Hepatic stellate cell (primary cell): ENCODE results near the gene JOSD1.
A peak's percentile ranks its signal among the peaks of the same experiment; 100 is the strongest.

Experiments
- DNase-seq: peaks from one replicate; pipeline ENCODE4 v3.0.0; 2011; ENCODE audit warnings: low spot score

Gene JOSD1

GRCh38 chr22:38733329-38733723 lies 32.6 kb upstream of the JOSD1 start:
- peak; percentile 61 for DNase-seq

GRCh38 chr22:38732251-38732815 lies 31.6 kb upstream of the JOSD1 start:
- no peak for DNase-seq

DNA sequence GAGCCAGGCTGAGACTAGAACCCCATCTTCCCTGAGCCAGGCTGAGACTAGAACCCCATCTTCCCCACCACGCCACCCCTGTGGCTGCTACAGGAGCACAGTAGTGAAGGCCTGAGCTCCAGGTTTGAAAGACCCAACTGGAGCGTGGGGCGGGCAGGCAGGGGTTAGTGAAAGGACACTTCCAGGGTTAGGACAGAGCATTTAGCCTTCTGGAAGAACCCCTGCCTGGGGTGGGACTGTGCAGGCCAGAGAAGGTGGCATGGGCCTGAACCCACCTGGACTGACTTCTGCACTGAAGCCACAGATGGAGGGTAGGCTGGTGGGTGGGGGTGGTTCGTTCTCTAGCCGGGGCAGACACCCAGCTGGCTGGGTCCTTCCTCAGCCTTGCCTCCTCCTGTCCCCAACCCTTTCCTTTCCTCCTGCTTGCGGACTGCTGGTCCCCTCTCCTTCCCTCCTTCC lies 31.0 kb upstream of the JOSD1 start:
- DNase-seq: no peak

GRCh38 chr22:38730411-38730871 lies 29.7 kb upstream of the JOSD1 start:
- DNase-seq: no peak

DNA sequence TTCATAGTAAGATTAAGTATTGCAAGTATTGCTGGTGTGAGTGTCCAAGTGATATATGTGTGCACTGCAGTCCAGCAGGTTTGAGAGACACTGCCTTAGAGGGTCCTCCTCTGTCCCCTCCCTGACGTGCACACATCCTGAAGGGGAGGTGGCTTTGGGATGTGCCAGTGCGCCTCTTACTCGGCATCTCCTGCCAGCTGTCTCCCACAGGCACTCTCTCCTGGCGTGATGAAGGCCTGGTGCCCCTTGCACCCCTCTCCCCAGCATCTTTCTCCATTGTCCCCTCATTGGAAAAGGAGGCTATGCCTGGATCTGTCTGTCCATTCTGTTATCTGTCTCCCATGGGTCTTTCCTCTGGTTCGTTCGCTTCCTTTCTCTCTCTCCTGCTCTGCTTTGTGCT lies 29.2 kb upstream of the JOSD1 start:
- DNase-seq: no peak

DNA sequence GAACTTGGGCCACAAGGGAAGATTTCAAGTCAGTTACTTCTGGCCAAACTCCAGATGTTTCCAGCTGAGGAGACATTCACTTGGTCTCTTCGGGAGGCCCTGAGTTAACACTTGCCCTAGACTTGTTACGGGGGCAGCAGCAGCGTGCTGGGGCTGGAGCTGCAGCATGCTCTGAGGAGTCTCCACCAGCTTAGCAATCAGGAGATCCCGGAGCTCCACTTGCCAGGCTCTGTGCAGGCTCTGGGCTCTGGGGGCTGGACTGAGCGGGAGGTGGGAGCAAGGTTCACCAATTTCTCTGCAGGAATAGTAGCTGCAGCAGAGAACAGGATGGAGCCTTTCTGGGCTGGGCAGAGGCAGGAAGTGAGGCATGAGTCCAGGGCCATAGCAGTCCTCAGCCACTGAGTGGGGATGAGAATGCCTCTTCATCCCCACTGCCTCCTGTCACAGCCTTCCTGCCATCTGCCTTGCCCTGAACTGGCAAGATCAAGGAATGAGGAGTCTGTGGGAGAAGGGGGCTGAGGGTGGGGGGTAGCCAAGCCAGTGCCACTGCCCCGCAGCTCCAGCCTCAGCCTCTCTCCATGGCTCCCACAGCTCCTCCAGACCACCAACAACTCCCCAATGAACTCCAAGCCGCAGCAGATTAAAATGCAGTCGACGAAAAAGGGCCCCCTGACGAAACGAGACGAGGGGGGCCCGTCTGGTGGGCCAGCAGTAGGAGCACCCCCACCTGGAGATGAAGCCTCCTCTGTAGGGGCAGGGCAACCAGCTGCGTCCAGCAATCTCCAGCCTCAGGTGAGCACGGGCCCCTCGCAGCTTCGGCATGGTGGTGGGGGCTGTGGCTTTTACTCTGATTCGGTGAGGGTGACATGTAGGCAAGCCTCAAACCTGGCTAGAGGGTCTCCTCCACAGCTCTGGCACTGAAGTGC lies 28.4 kb upstream of the JOSD1 start:
- DNase-seq: no peak

DNA sequence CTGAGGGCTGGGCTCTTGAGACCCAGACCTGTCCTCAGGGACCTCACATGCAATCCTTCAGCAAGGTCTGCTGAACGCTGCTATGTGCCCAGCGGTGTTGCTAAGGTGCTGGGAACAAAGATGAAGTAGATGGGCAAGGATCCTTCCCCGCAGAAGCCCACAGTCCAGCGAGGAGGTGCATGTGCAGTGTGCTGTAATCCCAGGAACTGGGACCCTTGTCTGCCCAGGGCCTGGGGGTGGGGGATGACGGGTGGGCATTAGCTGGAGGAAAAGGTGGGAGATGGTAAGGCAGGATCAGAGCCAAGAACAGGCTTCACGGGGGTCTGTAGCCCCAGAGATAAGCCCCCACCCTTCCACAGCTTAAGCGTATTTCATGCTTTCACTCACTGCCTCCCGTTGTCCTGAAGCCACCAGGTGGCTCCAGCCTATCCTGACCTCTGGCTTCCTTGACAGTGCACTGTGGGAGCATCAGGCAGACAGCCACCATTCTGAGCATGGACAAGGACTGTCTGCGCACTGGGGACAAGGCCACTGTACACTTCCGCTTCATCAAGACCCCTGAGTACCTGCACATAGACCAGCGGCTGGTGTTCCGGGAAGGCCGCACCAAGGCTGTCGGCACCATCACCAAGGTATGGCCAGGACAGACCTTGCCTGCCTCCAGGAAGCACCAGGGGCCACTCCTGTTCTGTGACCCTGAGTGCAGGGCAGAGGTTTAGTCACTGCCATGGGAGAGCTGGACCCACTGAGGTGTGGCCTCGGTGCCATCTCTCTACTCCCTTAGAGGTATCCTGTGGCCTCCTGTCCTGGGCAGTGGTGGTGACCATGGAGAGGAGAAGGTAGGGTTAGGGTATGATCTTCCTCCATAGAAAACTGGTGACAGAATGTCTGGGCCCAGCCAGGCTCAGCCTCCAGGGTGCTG lies 27.0 kb upstream of the JOSD1 start:
- DNase-seq: no peak

DNA sequence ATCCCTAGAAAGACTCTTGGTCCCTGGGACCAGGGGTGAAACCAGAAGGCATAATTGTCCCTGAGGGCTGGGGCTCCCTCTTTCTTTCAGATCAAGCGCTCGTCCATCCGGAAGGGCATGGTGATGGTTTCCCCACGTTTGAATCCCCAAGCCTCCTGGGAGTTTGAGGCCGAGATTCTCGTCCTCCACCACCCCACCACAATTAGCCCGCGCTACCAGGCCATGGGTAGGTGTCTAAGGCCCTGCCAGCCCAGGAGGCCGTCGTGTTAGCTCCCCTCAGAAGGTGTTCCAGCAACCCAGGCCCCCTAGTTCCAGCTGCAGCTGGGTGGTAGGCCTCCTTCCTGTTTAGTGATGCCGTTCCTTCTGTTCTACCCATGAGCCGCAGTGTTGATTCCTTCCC lies 26.4 kb upstream of the JOSD1 start:
- no peak for DNase-seq

GRCh38 chr22:38725900-38726655 lies 25.3 kb upstream of the JOSD1 start:
- no peak for DNase-seq

- DNase-seq: peak; percentile 47
Observed at GRCh38 chr22:38724926-38725571, 24.3 kb upstream of the JOSD1 start.

GRCh38 chr22:38724176-38724575 lies 23.4 kb upstream of the JOSD1 start:
- no peak for DNase-seq

- DNase-seq: no peak
Observed at GRCh38 chr22:38721551-38721950, 20.8 kb upstream of the JOSD1 start.

- no peak for DNase-seq
Observed at GRCh38 chr22:38720350-38720749, 19.6 kb upstream of the JOSD1 start.

DNA sequence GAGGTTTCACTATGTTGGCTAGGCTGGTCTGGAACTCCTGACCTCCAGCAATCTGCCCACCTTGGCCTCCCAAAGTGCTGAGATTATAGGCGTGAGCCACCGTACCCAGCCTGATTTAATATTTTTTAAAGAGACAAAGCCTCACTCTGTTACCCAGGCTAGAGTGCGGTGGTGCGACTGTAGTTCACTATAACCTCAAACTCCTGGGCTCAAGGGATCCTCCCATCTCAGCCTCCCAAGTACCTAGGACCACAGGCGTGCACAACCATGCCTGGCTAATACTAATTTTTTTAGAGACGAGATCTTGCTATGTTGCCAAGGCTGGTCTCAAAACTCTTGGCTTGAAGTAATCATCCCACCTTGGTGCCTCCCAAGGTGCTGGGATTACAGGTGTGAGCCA lies 18.5 kb upstream of the JOSD1 start:
- DNase-seq: no peak

DNA sequence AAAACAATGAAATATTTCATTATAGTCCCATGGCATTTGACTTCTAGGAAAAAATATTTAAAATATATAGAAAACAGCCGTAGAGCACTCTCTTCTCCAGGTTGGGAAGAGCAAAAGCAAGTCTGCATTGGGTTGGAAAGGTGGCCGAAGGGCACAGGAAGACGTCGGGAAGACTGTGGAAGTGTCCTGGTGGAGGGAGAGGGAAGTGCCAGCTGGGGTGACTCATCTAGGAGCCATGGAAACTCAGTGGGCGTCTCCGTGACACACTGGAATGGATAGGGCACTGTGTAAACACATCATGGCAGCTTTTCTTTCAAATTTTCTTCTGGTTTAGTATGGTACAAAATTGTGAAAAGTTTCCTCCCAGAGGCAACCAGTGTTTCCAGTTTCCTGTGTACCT lies 17.7 kb upstream of the JOSD1 start:
- DNase-seq: peak; percentile 91

GRCh38 chr22:38717244-38717643 lies 16.5 kb upstream of the JOSD1 start:
- no peak for DNase-seq

DNA sequence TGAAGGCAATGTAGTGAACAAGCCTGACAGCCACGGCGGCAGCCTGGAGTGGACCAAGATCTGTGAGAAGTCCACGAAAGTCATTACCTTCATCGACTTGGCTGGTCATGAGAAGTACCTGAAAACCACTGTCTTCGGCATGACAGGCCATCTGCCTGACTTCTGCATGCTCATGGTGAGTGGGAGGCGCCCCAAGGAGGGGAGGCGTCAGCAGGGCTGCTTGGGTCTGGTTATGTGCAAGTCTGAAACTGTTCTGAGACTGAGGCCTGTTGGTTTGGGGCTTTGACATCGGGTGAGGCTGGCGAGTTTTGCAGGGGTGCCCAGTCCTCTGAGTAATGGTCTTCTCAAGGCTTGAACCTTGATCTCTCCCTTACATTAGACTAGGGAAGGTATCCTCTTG lies 16.1 kb upstream of the JOSD1 start:
- no peak for DNase-seq

GRCh38 chr22:38716271-38716670 lies 15.5 kb upstream of the JOSD1 start:
- DNase-seq: no peak

DNA sequence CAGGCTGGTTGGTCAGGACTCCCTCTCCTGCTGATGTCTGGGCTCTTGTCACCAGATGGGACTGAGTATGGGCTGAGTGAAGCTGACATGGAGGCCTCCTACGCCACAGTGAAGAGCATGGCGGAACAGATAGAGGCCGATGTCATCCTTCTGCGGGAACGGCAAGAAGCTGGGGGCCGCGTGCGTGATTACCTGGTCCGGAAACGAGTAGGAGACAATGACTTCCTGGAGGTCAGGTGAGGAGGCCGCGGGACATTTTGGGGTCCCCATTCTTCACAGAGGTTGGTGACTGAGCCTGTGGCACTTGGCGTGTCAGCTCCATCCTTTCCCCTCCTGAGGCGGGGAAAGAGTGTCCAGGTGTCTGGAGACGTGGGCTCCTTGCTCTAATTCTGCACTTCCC lies 15.1 kb upstream of the JOSD1 start:
- DNase-seq: no peak

DNA sequence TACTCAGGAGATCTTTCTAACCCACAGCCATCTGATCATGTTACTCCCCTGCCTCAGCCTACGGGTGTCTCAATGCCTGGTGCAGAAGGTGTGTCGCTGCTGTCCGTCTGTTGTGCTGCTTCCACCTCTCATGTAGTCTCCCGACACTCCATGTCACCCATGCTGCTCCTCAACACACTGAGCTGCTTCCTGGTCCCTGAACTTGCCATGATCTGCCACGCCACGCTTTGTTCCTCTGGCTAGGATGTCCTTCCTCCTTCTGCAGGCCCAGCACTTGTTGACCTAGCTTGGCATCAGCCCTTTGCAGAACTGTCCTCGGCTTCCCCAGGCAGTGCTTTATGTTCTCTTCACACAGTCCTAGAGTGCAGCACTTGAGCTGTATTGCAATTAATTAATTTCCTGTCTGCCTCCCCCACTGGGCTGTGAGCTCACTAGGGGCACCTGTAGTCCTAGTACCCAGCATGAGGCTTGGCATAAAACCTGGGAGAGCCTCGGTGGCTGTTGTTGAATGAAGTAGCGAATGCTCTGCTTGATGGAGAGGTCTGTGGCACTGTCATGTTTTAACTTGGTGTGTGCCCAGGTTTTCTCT lies 14.5 kb upstream of the JOSD1 start:
- DNase-seq: no peak

DNA sequence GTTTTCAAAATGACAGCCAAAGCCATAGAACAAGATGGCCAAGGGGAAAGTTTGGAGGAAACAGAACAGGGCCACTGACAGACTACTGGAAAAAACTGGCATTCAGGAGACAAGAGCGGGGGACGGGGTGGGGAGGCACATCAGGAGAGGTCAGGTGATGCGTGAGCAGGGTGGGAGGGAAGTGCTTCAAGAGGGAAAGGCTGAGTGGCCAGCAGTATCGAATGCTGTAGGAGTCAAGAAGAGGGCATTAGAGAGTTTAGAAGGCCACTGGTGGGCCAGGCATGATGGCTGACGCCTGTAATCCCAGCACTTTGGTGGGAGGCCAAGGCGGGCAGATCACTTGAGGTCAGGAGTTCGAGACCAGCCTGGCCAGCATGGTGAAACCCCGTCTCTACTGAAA lies 13.2 kb upstream of the JOSD1 start:
- no peak for DNase-seq
